Mesenchymal stem cell (in vitro differentiated cells and primary cell): ENCODE results near the gene YWHAG.

ENCODE experiments used
- DNase-seq: peaks from one replicate; pipeline ENCODE4 v3.0.0-alpha.2; 2013
- H2AFZ ChIP-seq: one replicate; pipeline ENCODE4 v1.6.1; 2013; ENCODE audit warnings: low read depth, mild to moderate bottlenecking, control low read depth, inconsistent platforms, low read length, moderate library complexity
- H2AK5ac ChIP-seq: 2 replicates; pipeline ENCODE4 v1.6.1; 2013; ENCODE audit warnings: low read length, moderate library complexity, mild to moderate bottlenecking, inconsistent platforms; ENCODE audit not compliant: severe bottlenecking
- H2BK120ac ChIP-seq: one replicate; pipeline ENCODE4 v1.6.1; 2013; ENCODE audit warnings: low read depth, mild to moderate bottlenecking, inconsistent platforms, low read length, moderate library complexity
- H2BK12ac ChIP-seq, 2 experiments: one replicate each; pipeline ENCODE4 v1.6.1; 2013; ENCODE audit warnings: inconsistent platforms in 2 of 2, low read length in 2 of 2, mild to moderate bottlenecking in 2 of 2, moderate library complexity in 2 of 2, control low read depth in 1 of 2
- H2BK15ac ChIP-seq: one replicate; pipeline ENCODE4 v1.6.1; 2013; ENCODE audit warnings: mild to moderate bottlenecking, low read depth, inconsistent platforms; ENCODE audit not compliant: poor library complexity, severe bottlenecking
- H2BK5ac ChIP-seq: 2 replicates; pipeline ENCODE4 v1.6.1; 2013; ENCODE audit warnings: low read depth, mild to moderate bottlenecking, low read length, control low read depth, inconsistent platforms; ENCODE audit not compliant: poor library complexity, severe bottlenecking
- H3K14ac ChIP-seq, 2 experiments: one replicate each; pipeline ENCODE4 v1.6.1; 2013; ENCODE audit warnings: inconsistent platforms in 2 of 2, low read length in 2 of 2, control low read depth in 1 of 2, mild to moderate bottlenecking in 1 of 2, moderate library complexity in 1 of 2
- H3K18ac ChIP-seq, 2 experiments: one replicate each; pipeline ENCODE4 v1.6.1; 2013; ENCODE audit warnings: inconsistent platforms in 2 of 2, low read length in 2 of 2, control low read depth in 1 of 2, low read depth in 1 of 2, mild to moderate bottlenecking in 1 of 2
- H3K23ac ChIP-seq, 2 experiments: one replicate each; pipeline ENCODE4 v1.6.1; 2013; ENCODE audit warnings: inconsistent platforms in 2 of 2, low read length in 2 of 2, mild to moderate bottlenecking in 2 of 2, moderate library complexity in 2 of 2, control low read depth in 1 of 2
- H3K27ac ChIP-seq: 2 replicates; pipeline ENCODE4 v1.5.1; 2013; ENCODE audit warnings: mild to moderate bottlenecking, moderate library complexity, low read length, control low read depth, inconsistent platforms; ENCODE audit not compliant: poor library complexity, severe bottlenecking
- H3K27me3 ChIP-seq, 2 experiments: 2 replicates each; pipeline versions ENCODE4 v1.6.1 to v1.7.0; 2013; ENCODE audit warnings: low read length in 2 of 2, mild to moderate bottlenecking in 2 of 2, moderate library complexity in 2 of 2, control low read depth in 1 of 2, inconsistent platforms in 1 of 2; ENCODE audit not compliant: control insufficient read depth in 1 of 2, insufficient read depth in 1 of 2
- H3K36me3 ChIP-seq, 2 experiments: 2 replicates each; pipeline versions ENCODE4 v1.6.1 to v1.7.0; 2013; ENCODE audit warnings: low read length in 2 of 2, control low read depth in 1 of 2, inconsistent platforms in 1 of 2, low read depth in 1 of 2, mild to moderate bottlenecking in 1 of 2; ENCODE audit not compliant: insufficient read depth in 2 of 2, control insufficient read depth in 1 of 2
- H3K4ac ChIP-seq, 2 experiments: one replicate each; pipeline ENCODE4 v1.6.1; 2013; ENCODE audit warnings: inconsistent platforms in 2 of 2, low read length in 2 of 2, mild to moderate bottlenecking in 2 of 2, moderate library complexity in 2 of 2, control low read depth in 1 of 2, low read depth in 1 of 2
- H3K4me1 ChIP-seq: 2 replicates; pipeline ENCODE4 v1.6.1; 2013; ENCODE audit warnings: low read depth, low read length, control low read depth; ENCODE audit not compliant: control insufficient read depth, insufficient read depth
- H3K4me2 ChIP-seq: 2 replicates; pipeline ENCODE4 v1.6.1; 2013; ENCODE audit warnings: low read length, mild to moderate bottlenecking, inconsistent platforms; ENCODE audit not compliant: poor library complexity, severe bottlenecking
- H3K4me3 ChIP-seq, 2 experiments: 2 replicates each; pipeline versions ENCODE4 v1.5.1 to v1.7.0; 2013; ENCODE audit warnings: low read length in 2 of 2, mild to moderate bottlenecking in 2 of 2, control low read depth in 1 of 2, low read depth in 1 of 2; ENCODE audit not compliant: insufficient read depth in 1 of 2
- H3K79me1 ChIP-seq: replicated peaks from 2 replicates; pipeline ENCODE4 v1.6.1; 2013; ENCODE audit warnings: mild to moderate bottlenecking, control low read depth, low read length, inconsistent platforms; ENCODE audit not compliant: poor library complexity, severe bottlenecking
- H3K9ac ChIP-seq: 2 replicates; pipeline ENCODE4 v1.7.0; 2013; ENCODE audit warnings: mild to moderate bottlenecking, low read length, moderate library complexity
- H3K9me3 ChIP-seq: 2 replicates; pipeline ENCODE4 v1.7.0; 2013; ENCODE audit warnings: mild to moderate bottlenecking, low read length; ENCODE audit not compliant: control insufficient read depth
- H4K8ac ChIP-seq: one replicate; pipeline ENCODE4 v1.6.1; 2013; ENCODE audit warnings: inconsistent platforms, mild to moderate bottlenecking, low read length, moderate library complexity
- H4K91ac ChIP-seq: one replicate; pipeline ENCODE4 v1.6.1; 2013; ENCODE audit warnings: mild to moderate bottlenecking, low read length, inconsistent platforms
- WGBS: methylation state at CpG from one replicate; pipeline ENCODE4 v1.1.7; 2013; ENCODE audit warnings: mixed read lengths; 5-methylcytosine and 5-hydroxymethylcytosine counted together

Gene YWHAG

GRCh38 chr7:76349313-76349885, 9.4 kb downstream of the YWHAG start:
- H2BK15ac ChIP-seq = no peak overlapping the region
- no peak overlapping the region for H3K4me2 ChIP-seq
- WGBS = 96% methylated on average over 4 of the region's 8 CpGs

GRCh38 chr7:76347710-76348109, 11.1 kb downstream of the YWHAG start:
- Histone ChIP-seq H3K9me3 (no peaks in the 10 kb centered on the region), H3K4me2 (no peak overlapping the region), H3K36me3 (peaks cover 43 to 79% of the 10 kb centered on the region in 2 experiments), H3K4ac (no peak overlapping the region), H3K27me3 (no peaks in the 10 kb centered on the region), H3K14ac (no peak overlapping the region), H3K4me1 (peaks cover 11% of the 10 kb centered on the region), H3K27ac (no peak overlapping the region), H2AFZ (no peak overlapping the region), H2BK5ac (no peak overlapping the region), H2BK12ac (no peak overlapping the region), H2AK5ac (no peak overlapping the region), H2BK120ac (no peak overlapping the region), H2BK15ac (no peak overlapping the region), H4K8ac (no peak overlapping the region), H3K4me3 (no peak overlapping the region), H3K23ac (no peak overlapping the region), H3K79me1 (no peaks in the 10 kb centered on the region), H3K9ac (no peak overlapping the region), H4K91ac (no peak overlapping the region), H3K18ac (no peak overlapping the region)
- DNase-seq = no peak
- over 99% methylated on average over 3 of the region's 5 CpGs for whole genome bisulfite sequencing

More at GRCh38 chr7:76349313-76349885, 9.4 kb downstream of the YWHAG start:
- Histone ChIP-seq H2AK5ac (no peak overlapping the region), H3K27me3 (no peaks in the 10 kb centered on the region), H3K79me1 (no peaks in the 10 kb centered on the region), H2AFZ (no peak overlapping the region), H3K14ac (no peak overlapping the region), H3K36me3 (peaks cover 45 to 68% of the 10 kb centered on the region in 2 experiments), H3K4me3 (no peak overlapping the region), H2BK5ac (no peak overlapping the region), H3K9me3 (no peaks in the 10 kb centered on the region), H3K4me1 (peaks cover 11% of the 10 kb centered on the region), H4K91ac (no peak overlapping the region), H3K4ac (no peak overlapping the region), H3K27ac (no peak overlapping the region), H3K23ac (no peak overlapping the region), H3K18ac (no peak overlapping the region), H3K9ac (no peak overlapping the region), H2BK12ac (no peak overlapping the region), H4K8ac (no peak overlapping the region), H2BK120ac (no peak overlapping the region)
- DNase-seq = no peak

- Histone ChIP-seq H3K4me3 (no peak overlapping the region), H4K91ac (no peak overlapping the region), H3K9me3 (no peaks in the 10 kb centered on the region)
Measured at GRCh38 chr7:76346778-76347177, 12.0 kb downstream of the YWHAG start.

GRCh38 chr7:76346097-76346496, 12.7 kb downstream of the YWHAG start:
- Histone ChIP-seq H3K9ac (no peak overlapping the region), H3K4me2 (no peak overlapping the region), H2BK120ac (no peak overlapping the region), H3K18ac (no peak overlapping the region), H2AK5ac (no peak overlapping the region), H2BK5ac (no peak overlapping the region), H3K36me3 (peaks cover 41 to 92% of the 10 kb centered on the region in 2 experiments), H3K9me3 (no peaks in the 10 kb centered on the region), H3K4me1 (peaks cover 5% of the 10 kb centered on the region), H3K27me3 (no peaks in the 10 kb centered on the region), H3K4me3 (no peak overlapping the region), H3K27ac (no peak overlapping the region), H2BK15ac (no peak overlapping the region), H2BK12ac (no peak overlapping the region), H3K4ac (no peak overlapping the region), H4K91ac (no peak overlapping the region), H2AFZ (no peak overlapping the region), H3K14ac (no peak overlapping the region), H4K8ac (no peak overlapping the region), H3K23ac (no peak overlapping the region), H3K79me1 (no peaks in the 10 kb centered on the region)
- WGBS = 97% methylated on average over 6 of the region's 6 CpGs
- no peak for DNase-seq

More at GRCh38 chr7:76346778-76347177, 12.0 kb downstream of the YWHAG start:
- Histone ChIP-seq H3K4me2 (no peak overlapping the region), H2BK12ac (no peak overlapping the region), H3K23ac (peak overlapping the region in 1 of 2 experiments; percentile 64), H3K14ac (no peak overlapping the region), H3K27me3 (no peaks in the 10 kb centered on the region), H4K8ac (peak overlapping the region; percentile 9), H2BK120ac (no peak overlapping the region), H2BK15ac (no peak overlapping the region), H2BK5ac (no peak overlapping the region), H3K36me3 (peaks cover 41 to 88% of the 10 kb centered on the region in 2 experiments), H3K4ac (no peak overlapping the region), H3K4me1 (peaks cover 7% of the 10 kb centered on the region), H3K79me1 (no peaks in the 10 kb centered on the region), H2AK5ac (peak overlapping the region; percentile 10), H3K27ac (peak overlapping the region; percentile 1), H3K18ac (peak overlapping the region in 1 of 2 experiments; percentile 14), H2AFZ (no peak overlapping the region), H3K9ac (no peak overlapping the region)
- peak; percentile 52 for DNase-seq
- 69% methylated on average over 8 of the region's 8 CpGs for WGBS
